Epithelial cell of alveolus of lung (primary cell): ENCODE data around the gene CCT8. TPM values are rescaled to one million over a fixed set of nuclear protein-coding genes. Genes with fewer than 3 reads are reported as not detected.

Source experiments
- total RNA-seq: library from RNA; depleted of rRNA; stranded (reverse); fragments of >200 nt; gene quantifications from 2 replicates; pipeline ENCODE4 v1.2.1, GENCODE V29; 2015

Gene CCT8
- total RNA-seq = 126 and 257 TPM in 2 replicates

GRCh38 chr21:29073222-29074006 lies at the start of gene CCT8:
Gene CCT8 (minus strand): TSS chr21:29073648. CDS start chr21:29073590, 58 bp downstream.

GRCh38 chr21:29024474-29025327 lies 48.7 kb downstream of the CCT8 start, which contains the start of gene USP16:
Gene USP16 (plus strand): TSS chr21:29024668. CDS start chr21:29027914, 3,246 bp downstream.

Other genes with a start within 250 kb of the CCT8 start
- 15.5 and 16.0 TPM in 2 replicates for gene LTN1, start 80.8 kb downstream of the CCT8 start, total RNA-seq
- gene RWDD2B, start 54.3 kb downstream of the CCT8 start, total RNA-seq = 16.1 and 20.3 TPM in 2 replicates
- gene USP16, start 49.0 kb downstream of the CCT8 start, total RNA-seq = 18.2 and 19.7 TPM in 2 replicates
- 2.8 and 9.3 TPM in 2 replicates for gene MAP3K7CL, start 57.0 kb upstream of the CCT8 start, total RNA-seq
- gene BACH1, start 225.3 kb upstream of the CCT8 start, total RNA-seq = 28.6 and 37.4 TPM in 2 replicates